LHCN-M2 (cell line): ENCODE results near the gene PDE3A. TPM values are rescaled to one million over a fixed set of nuclear protein-coding genes. Genes with fewer than 3 reads are reported as not detected.
"Not testable (repeated sequence)": the region's sequence is repeated elsewhere in the genome, so short reads cannot be mapped to it uniquely, and the experiment has no call there.

Experiments used
- DNase-seq: peaks from one replicate; pipeline ENCODE4 v3.0.0-alpha.2; 2012; ENCODE audit warnings: low read depth
- total RNA-seq: library from RNA; depleted of rRNA; stranded (reverse); fragments of >200 nt; gene quantifications from 2 replicates; pipeline ENCODE4 v1.2.3, GENCODE V29; 2014

The PDE3A gene
- total RNA-seq, 1 experiment from 2014 or later: 0.06 TPM

DNA sequence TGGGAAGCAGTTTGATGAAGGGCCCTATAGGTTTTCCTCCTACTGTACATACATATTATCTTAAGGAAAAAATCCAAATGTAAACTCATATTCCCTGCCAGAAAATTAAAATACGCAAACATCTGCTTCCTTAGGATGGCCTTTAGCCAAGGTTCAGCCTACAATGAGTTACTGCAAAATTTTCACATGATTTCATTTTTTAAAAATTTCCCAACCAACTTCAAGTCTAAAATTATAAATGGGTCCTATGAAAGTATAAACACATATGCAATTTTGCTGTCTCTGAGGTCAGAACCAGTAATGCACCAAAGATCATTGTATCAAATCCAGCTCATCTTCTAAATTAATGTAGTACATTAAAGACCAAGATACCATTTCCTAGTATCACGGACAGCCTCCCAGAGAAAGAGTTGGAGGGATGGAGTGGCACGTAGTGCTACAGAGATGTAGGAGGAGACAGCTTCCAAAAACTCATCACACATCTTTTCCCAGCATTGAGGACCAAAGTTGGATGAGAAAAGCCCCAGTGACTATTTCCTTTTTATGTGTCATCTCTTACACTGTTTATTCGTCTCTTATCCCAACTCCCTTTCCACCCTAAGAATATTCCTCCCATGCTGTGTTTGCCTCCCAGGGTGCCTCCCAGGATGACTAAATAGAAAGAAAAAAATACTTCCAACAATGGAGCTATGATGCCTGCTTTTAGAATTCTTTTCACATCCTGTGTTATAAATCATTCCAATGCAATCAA lies 234.5 kb downstream of the PDE3A start:
- DNase-seq: no peak

DNA sequence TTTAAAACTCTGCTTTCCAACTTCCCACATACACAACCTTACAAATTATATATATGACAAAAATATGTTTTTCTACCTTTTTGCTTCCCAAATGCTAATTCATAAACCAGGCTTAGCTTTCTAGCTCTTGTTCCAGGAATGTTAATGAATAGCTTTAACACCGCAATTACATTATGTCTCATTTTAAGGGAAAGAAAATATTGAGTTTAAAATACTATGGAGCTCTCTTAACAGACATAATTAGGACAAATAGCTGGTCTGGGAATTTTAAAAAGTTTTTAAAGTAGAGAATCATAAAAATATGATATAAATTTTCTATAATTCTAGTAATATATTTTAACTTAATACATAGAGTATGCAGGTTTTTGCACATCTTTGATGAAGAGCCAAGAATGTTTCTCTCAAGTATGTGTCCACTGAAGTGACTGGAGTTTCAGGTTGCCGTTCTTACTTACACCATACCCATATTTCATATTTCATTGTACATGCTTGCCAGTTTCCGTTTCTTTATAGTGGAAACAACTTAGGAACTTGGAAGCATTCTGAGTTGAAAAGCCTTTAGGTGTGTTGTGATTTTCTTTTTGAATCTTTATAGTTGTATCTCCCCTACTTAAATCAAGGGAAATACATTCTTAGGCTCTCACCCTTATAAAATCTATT lies 236.2 kb downstream of the PDE3A start:
- DNase-seq: no peak

DNA sequence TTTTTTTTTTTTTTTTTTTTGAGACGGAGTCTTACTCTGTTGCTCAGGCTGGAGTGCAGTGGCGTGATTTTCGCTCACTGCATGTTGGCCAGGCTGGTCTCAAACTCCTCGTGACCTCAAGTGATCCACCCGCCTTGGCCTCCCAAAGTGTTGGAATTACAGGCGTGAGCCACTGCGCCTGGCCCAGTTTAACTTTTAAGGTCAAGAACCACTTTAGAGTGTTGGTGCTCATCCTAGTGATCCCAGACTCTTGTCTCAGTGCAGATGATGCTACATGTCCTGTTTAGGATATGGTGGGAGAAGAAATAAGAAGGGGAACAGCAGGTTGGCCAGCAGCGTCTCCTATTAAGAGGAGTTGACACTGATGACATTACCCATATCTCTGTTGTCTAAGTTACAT lies 246.7 kb downstream of the PDE3A start:
- DNase-seq: not testable (repeated sequence)

DNA sequence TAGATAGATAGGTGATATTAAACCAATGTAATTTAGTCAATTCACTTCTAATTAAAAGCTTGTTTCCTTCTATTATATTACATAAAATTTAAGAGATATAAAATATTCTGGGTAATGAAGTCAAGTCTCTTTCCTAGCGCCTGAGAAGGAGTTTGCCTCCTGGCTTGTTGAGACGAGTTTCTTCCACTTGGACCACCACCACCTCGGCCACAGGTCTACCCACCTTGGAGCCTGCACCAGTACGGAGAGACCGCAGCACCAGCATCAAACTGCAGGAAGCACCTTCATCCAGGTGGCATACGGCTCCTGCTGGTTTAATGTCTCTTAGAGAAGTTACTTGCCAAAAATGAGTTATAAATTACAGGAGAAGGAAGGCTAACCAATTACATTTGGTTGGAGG lies 247.8 kb downstream of the PDE3A start:
- no peak for DNase-seq

DNA sequence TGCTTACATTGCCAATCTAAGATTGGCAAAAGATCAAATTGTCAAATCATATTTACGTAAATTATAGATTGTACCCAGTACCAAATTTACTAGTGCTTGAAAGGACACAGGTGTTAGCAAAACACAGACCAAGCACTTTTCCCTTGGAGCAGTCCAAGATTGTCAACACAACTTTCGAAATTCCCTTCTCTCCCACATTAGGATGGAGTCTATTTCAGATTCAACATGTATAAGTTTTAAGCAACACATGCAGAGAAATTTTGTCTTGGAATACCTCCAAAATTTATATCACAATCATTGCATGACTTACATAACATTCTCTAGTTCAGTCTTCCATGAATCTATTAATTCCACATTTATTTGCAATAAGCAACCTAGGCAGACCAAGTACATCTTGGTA lies 251.9 kb downstream of the PDE3A start:
- DNase-seq: no peak

DNA sequence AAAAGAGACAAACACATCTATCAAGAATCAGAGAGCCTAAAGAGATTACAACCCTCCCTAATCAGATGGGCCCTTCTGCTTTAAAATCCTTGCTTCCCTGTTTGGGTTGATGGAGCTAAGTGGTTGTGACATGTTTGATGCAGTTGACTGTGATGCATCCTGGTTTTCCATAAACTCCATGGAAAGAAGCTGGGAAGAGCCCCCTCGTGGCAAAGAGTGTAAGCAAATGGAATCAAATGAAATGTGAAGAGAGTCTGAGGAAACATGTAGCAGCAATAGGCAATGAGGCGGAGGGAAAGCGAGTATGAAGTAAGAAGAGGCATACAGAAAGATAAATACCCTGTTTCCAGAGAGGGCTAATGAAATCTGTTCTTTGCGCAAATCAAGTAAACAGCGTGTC lies 256.4 kb downstream of the PDE3A start:
- peak; percentile 18 for DNase-seq

DNA sequence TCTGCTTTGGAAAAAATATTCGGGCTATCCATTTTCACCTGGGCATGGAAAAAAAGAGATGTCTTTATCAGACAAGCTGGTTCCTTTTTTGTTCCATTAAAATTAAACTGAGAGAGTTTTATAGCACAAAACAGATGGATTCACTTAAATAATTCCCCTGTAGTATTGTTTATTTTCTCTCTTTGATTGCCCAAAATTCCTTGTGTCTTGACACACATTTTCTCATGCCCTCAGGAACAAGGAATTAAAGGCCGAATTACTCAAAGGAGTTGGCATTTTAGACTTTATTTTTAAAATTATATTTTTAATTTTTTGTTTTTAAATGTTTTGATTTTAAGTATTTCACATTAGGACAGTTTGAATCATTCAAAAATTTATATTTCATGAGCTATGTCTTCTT lies 257.2 kb downstream of the PDE3A start:
- no peak for DNase-seq

DNA sequence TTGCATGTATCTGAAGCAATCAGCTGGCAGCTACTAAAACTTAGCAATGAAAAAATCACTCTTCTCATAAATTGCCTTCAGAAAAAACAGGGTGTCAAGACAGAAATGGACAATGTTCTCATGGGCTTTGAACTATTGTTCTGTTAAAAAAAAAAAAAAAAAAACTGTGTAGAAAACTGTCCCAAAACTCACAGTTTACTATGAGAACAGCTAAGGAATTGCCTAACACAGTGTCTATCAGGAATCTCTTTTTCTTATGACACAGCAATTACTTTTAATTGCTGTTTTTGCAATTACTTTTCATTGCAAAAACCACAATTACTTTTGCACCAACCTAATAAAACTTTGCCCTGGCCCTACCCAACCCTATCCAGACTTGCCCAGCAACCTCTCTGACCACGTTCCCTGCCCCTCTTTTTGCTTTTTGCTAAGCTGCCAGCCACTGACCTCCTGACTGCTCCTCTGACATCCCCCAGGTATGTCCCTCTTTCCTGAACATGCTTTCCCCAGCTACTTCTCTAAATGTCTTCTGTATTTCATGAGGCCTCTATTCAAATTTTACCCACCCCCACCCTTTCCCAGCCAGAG lies 258.8 kb downstream of the PDE3A start:
- no peak for DNase-seq

DNA sequence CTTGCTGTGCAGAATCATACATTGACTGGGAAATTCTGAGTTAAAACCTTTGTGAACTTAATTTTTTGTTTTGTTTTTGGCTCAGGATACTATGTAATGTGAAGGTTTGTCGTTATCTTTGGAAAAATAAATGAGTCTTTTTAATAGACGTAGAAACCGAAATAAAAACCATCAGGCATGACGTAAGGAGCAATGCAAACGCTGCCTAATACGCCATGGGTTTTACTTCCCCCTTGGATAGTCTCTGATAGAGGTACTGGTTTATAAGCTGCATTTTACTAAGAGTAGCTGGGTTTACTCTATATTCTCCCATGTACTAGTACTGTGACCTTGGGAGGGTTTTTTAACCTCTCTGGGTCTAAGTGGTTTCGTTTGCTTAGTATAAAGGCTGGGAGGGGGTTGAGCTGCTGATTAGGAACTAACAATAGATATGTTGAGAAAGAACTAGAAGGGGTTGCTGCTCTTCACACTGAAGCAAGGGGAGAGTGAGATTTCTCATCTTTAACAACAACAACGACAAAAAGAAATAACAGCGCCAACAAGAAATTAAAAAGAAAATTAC lies 260.0 kb downstream of the PDE3A start:
- no peak for DNase-seq

DNA sequence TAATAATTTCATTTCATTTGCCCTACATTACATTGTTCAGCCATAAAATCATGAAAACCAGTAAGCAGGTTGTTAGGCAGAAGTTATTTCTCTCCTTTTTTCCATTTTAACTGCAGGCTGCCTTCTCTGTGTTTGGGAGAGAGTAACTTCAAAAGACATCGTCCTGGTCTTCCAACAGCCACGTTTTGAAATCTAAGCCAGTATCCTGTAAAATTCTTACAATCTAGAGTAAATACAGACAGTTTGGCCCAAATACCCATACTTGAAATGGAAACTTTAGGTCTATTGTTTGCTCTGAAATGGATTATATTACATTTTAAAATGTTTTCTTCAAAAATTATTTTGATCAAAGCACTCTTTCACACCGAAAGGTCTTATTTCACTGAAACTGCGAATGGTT lies 260.7 kb downstream of the PDE3A start:
- DNase-seq: no peak

DNA sequence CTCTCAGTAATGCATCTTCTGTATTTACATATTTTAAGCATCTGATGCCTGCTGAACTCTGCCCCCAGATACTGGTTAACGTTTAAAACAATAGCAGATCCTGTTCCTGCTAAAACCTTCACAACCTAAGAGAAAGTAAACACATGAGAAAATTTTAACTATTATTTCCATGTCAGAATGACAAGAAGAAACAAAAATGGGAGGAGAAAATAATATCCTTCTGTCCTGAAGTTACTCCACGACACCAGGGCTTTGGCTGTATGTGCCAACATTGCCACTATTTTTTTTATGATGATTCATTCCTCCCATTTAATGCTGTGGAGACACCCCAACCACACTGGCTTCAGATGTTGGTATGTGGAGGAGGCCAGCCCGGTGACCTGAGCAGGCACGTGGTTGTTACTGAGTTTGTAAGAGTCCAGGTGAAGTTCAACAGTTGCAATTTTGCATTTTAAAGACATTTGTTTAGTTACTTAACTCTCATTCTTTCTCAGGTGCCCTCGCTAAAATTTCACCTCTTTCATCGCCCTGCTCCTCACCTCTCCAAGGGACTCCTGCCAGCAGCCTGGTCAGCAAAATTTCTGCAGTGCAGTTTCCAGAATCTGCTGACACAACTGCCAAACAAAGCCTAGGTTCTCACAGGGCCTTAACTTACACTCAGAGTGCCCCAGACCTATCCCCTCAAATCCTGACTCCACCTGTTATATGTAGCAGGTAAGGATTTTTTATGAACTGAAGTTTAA lies 261.2 kb downstream of the PDE3A start:
- DNase-seq: peak; percentile 19

DNA sequence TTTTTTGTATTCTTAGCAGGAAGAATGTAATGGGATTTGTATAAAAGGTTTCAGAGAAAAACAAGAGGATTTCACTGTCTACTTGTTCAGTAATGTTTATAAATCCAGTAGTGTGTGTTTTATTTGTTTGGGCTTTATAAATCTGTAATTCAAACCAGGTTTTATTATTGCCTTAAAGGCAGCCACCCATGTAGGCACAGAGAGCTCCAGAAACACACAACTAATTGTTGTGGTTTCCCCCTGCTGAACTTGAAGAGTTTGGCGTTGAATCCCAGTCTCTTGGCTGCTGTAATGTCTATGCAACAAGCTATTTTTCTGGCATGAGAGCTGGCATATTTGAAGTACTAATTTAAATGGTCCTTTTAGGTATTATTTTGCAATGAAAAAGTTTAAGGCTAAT lies 263.4 kb downstream of the PDE3A start:
- DNase-seq: no peak

DNA sequence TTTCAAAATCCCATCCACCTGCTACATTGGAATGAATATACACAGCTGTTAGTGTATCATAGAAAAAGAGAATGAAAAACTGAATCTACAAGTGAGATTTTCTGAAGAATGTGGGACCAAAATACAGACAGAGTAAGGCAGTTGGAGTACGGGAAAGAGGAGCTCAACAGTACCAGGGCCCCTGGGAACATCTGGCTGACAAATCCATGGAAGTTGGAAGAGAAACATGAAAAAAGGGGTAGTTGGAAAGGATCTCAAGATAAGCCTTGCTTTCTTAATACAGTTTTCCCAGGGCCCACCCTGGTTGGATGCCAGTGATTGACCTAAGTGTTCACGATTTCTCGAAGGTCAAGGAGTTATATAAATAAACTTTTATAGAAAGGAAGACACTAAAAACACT lies 272.8 kb downstream of the PDE3A start:
- DNase-seq: no peak

DNA sequence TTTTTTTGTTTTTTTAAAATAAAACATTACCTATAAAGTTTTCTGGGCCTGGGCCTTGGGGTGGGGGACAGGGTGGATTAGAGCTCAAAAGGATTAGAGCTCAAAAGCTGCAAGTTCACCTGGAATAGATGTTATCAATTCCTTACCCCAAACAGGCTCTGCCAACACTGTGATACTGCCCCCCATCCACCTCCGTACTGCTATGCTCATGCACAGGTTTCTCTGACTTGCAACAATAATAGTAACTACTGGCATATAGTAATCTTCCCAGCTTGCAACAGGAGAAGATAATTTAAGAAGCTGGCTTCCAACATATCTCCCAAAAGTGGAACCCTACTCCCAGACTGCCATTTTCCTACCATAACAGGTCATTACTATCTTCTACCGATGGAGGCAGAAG lies 275.5 kb downstream of the PDE3A start:
- DNase-seq: no peak

DNA sequence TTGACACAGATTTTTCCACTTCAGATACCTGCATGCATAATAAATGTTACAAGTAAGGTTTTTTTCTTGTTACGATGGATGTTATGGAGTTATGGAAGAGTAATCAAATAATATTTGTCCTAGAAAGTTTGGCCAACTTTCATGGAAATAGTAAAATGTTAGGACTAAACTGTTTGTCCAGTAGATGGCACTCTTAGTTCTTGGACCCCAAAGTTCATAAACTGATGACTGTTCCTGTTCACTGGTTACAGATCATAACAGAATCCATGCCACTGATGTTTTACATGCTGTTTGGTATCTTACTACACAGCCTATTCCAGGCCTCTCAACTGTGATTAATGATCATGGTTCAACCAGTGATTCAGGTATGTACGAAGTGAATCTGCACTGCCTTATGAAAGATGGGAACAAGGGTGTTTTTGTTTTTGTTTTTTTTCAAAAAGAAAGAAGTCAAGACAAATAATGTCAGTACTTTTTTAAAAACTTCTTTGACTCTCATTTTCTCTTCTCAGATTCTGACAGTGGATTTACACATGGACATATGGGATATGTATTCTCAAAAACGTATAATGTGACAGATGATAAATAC lies 278.0 kb downstream of the PDE3A start:
- DNase-seq: peak; percentile 31

DNA sequence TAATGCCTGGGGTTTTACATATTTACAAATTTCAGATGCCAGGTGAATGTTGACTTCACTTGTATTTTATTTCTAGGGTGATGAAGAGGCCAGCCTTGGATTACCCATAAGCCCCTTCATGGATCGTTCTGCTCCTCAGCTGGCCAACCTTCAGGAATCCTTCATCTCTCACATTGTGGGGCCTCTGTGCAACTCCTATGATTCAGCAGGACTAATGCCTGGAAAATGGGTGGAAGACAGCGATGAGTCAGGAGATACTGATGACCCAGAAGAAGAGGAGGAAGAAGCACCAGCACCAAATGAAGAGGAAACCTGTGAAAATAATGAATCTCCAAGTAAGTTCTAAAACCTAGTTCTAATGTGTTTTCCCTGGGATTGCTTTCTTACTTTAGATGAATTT lies 285.5 kb downstream of the PDE3A start:
- no peak for DNase-seq

DNA sequence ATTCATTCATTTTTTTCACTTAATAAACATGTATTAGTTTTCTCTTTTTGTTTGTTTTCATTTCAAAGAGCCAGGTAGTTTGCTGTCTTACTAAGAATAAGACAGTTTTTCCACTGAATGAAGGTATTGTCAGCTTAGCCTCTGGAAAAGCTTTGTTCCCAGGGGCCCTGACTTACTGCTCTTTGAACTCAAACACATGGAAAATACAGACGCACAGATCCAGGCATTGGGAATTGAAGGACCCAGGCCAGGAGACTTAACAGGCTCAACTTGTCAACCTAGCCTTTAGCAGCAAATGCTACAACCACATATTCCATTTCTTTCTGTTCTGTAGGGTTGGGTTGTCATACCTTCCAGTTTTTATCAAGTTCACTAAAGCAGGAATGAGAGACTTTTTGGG lies 288.3 kb downstream of the PDE3A start:
- DNase-seq: no peak

DNA sequence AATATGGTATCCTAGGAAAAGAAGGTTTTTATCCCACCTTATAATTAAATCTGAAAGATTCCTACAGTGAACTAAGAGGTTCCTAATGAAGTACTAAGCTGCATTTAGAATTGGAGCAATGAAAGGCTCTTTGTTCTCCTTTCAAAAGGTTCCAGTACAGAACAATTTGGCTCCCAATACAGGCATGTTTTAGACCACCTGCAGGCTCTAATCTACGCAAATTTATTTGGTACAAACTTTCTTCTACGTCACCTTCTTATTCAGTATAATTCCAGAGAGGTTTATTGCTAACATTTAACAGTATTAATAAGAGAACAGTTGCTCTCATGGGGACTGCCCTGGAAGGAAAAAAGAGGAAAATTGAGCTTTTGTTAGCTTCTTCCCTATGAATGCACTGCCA lies 289.2 kb downstream of the PDE3A start:
- no peak for DNase-seq

DNA sequence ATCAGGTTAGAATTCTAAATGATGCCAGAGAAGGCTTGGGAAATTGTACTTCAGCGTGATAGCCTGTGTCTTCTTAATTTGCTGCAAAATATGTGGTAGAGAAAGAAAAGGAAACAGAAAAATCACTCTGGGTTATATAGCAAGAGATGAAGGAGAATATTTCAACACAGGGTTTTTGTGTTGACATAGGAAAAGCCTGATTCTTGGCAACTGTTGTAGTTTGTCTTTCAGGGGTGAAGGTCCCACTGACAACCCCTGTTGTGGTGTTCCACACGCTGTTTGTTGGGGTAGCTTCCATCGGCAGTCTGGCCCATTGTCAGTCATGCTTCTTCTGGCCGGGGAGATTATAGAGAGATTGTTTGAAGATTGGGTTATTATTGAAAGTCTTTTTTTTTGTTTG lies 313.0 kb downstream of the PDE3A start:
- no peak for DNase-seq

DNA sequence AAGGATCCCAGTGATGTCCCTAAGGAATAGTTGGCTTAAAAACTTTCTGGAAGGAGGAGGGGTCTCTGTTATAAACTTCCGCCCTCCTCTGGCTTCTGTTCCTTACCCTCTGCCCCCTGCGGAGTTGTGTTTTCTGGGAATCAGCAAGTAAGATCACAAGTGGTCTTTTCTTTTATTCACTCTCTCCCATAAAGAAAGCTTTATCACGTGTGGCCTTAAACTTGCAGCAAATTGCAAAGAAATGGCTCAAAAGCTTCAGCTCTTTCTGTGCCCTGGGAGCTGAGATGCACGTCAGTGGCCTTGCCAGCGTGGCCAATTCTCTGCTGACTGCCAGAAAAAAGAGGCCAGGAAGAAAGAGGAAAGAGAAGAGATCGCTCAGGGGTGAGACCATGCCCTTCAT lies 326.9 kb downstream of the PDE3A start, which contains the start of gene SLCO1C1:
Gene SLCO1C1 (plus strand): TSS at position 101 of the 400 bp plus-strand sequence. CDS start 4,245 bp downstream, outside the sequence.
- DNase-seq: no peak

DNA sequence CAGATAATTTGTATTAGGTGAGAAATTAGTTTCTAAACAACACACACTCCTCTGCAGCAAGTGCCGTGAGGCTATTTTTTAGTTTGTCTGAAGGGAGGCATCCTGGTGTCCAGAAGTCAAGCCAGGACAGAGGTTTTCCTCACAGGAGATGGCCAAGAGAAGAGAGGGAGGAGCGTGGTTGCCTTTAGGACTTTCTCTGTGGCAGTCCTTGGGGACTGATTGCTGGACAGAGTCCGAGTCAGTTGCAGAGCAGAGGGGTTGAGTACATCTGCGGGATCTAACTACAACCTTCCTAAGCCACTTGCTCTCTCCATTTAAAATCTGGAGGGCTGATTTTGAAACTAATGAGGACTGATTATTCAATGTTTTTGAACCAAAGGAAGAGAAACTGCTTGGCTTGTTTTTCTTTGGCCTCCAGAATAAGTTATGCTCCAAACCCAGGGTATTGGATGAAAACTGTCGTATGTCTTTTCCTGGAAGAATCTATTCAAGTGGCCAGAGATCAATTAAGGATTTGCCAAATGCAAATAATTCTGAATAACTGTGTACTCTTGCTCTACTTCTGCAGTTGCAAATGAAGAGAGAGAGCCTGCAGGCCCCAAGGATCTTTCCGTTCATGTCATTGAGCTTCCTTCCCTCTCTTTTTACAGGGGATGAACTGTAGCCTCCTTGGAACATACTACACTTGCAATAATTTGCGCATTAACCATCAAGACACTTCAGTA lies 328.0 kb downstream of the PDE3A start:
- no peak for DNase-seq
